Measurements from ENCODE around the gene VAMP4.
A peak's percentile ranks its signal among the peaks of the same experiment; 100 is the strongest.

The VAMP4 gene, protein sequence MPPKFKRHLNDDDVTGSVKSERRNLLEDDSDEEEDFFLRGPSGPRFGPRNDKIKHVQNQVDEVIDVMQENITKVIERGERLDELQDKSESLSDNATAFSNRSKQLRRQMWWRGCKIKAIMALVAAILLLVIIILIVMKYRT

DNA sequence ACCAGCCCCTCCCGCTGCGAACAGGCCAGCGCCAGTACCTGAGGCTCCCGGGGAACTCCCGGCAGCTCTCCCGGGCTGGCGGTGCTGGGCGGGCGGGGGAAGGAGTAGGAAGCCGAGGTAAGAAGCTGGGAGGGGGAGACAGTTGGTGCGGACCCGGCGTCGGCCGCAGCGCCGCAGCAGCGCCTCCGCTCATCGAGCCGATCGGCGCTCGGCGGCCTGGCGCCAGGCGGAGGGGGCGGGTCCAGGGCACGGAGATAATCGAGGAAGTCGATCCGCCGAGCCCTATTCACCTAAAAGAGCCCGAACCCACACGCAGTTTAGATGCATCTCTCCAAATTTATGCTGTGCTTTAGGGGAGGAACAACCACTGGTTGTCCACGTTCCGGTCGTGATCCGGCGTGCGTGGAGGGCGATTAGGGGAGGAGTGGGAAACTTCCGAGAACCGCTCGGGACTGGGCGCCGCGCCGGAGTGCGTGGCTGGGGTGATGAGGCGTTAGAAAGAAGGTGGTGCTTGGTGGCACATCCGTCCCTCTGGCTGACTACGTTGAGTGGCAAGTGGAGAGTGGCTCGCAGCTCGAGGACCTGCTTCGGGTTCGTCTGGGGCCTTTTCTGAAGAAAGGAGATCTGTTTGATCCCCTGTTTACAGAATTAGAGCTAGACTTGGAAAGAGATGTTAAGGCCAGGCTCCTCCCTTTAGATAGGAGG lies at the start of gene VAMP4:
Gene VAMP4 (minus strand): TSS at position 194 of the 705 bp plus-strand sequence. CDS start 3,651 bp downstream, outside the sequence.
- peak; percentile 86 for DNase-seq

DNA sequence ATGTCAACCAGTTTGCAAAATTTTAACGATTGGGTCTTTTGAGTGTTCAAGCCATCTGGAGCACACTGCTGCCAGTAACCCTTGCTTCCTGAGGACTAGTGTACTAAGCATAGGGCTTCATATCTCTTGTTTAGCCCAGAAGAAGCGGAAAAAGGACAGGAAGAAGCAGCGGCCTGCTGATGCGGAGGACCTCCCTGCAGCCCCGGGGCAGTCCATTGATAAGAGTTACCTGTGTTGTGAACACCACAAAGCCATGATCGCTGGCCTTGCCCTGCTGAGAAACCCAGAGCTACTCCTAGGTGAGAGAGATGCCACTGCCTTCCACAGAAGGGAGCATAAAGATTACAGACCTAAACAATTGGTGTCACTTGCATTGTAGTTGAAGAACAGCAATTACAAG lies 48.5 kb upstream of the VAMP4 start:
- DNase-seq, result no peak

DNA sequence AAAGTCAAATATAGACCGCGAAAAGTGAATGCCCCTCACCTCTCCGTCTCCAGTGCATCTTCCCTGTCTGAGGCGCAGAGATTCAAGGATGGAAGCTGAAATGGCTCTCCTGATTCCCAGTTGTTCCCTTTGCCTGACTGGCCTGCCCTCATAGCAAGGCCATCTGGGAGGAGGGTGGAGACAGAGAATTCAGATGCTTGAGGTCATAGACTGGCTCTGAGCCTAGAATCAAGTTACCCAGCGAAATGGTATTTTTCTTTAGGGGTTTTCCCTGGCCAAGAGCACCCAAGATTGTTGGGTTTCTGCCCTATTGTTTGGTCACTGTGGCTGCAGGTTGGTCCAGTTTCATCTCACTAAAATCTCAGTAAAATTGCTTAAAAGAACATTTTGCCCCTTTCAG lies 46.8 kb upstream of the VAMP4 start:
- no peak for DNase-seq

DNA sequence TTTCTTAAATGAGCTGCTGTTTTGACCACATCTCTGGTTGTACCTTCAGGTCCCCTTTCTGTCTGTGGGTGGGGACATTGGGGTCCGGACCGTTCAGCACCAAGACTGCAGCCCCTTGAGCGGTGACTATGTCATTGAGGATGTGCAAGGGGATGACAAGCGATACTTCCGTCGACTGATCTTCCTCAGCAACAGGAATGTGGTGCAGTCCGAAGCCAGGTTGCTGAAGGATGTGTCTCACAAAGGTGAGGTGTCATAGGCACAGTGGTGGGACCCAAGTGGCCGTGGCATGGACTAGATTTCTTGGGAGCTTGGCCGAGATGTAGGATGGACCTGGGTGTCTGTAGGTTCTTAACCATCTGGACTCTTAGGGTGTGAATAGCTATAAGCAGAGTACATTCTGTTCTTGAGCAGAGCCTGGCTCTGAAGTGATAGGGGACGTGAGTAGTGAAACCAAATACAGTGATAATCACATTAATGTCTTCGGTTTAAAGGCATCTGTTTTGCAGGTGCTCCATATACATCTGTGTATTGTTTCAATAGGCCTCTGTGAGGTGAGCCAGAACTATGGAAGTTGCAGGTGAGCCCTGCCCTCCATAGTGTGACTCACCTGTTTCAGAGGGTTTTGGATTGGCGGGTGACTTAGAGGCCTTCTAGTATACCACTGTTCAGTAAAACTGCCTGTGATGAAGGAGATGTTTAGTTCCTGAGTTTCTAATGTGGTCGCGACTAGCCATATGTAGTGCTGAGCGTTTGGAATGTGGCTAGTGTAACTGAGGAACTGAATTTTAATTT lies 46.0 kb upstream of the VAMP4 start:
- DNase-seq, result no peak

DNA sequence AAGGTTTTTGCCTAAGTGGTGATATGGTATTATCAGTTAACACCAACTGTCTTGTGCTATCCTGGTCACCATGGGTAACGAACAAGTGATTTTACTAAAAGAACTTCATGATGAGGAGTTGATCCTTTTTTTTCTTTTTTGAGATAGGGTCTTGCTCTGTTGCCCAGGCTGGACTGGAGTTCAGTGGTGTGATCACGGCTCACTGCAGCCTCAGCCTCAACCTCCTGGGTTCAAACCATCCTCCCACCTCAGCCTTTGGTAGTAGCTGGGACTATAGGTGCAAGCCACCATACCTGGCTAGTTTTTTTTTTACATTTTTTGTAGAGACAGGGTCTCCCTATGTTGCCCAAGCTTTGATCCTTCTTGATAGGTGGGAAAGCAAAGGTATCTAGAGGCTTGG lies 44.7 kb upstream of the VAMP4 start:
- no peak for DNase-seq

DNA sequence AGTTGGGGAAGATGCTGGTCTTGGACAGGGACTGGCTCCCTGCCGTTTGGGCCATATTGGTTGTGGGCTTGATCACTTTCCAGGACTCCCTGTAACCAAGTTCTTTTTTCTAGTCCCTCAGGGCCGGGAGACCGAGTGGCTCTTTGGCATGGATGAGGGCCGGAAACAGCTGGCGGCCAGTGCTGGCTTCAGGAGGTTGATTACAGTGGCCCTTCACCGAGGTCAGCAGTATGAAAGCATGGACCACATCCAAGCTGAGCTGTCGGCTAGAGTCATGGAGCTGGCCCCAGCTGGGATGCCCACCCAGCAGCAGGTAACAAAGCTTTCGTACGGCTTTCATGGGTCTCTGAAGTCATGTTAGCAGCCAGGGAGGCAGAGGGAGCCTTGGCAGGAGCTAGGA lies 43.9 kb upstream of the VAMP4 start:
- no peak for DNase-seq

DNA sequence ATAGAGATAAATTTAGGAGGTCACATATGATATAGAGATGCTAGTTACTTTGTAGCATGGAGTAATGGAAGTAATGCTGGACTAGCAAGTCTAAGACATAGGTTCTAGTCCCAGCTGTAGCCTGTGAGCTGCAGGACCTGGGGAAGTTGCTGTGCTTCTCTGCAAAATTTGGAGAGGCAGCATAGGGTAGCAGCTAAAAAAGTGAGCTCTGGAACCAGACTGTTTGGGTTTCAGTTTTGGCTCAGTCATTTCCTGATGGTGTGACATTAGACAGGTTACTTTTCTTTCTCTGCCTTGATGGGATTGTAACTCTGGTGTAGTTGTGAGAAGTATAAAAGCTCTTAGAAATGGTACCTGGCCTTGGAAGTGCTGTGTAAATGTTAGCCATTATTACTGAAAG lies 42.9 kb upstream of the VAMP4 start:
- no peak for DNase-seq

DNA sequence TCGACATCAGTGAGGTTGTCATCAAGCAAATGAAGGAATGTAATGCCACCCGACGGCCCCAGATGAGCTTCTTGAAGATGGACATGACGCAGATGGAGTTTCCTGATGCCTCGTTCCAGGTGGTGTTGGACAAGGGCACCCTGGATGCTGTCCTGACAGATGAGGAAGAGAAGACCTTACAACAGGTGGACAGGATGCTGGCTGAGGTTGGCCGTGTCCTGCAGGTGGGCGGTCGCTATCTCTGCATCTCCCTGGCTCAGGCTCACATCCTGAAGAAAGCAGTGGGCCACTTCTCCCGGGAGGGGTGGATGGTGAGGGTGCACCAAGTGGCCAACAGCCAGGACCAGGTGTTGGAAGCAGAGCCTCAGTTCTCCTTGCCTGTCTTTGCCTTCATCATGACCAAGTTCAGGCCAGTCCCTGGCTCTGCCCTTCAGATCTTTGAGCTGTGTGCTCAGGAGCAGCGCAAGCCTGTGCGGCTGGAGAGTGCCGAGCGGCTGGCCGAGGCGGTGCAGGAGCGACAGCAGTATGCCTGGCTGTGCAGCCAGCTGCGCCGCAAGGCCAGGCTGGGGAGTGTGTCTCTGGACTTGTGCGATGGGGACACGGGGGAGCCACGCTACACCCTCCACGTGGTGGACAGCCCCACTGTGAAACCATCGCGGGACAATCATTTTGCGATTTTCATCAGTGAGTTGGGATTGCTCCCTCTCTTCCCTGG lies 42.1 kb upstream of the VAMP4 start:
- no peak for DNase-seq

DNA sequence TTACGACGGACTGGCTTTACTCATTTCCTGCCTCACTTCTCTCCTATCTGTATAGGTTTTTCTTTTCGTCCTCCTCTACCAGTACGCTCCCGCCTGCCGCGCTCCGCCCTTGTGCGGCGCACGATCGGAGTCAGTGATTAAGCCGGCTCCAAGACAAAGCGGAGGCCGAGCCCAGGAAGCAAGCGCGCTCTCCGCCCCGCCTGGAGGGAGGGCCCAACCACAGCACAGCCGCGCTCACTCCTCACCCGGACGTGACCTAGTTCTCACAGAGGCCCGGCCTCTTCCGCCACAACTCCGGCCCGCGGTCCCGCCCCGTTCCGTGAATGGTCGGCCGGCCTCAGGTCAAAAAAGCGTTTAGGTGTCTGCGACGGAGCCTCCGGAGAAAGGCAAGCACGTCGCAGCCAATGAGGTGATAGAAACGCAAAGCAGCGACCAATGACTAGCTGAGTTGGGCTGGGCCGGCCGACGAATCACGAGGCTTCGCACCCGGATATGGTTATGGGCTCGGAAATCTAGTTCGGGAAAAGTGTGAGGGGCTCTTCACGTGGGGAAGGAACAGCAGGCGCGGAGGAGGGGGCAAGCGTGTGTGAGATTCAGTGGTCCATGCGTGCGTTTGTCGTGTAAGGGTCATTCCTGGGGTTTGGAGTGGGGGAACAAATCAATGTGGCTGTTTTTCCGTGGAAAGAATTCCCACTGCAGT lies 39.5 kb upstream of the VAMP4 start, which contains the start of gene METTL13:
Gene METTL13 (plus strand): TSS at position 485 of the 700 bp plus-strand sequence. CDS start 308 bp downstream, outside the sequence.
- DNase-seq, result peak; percentile 98

DNA sequence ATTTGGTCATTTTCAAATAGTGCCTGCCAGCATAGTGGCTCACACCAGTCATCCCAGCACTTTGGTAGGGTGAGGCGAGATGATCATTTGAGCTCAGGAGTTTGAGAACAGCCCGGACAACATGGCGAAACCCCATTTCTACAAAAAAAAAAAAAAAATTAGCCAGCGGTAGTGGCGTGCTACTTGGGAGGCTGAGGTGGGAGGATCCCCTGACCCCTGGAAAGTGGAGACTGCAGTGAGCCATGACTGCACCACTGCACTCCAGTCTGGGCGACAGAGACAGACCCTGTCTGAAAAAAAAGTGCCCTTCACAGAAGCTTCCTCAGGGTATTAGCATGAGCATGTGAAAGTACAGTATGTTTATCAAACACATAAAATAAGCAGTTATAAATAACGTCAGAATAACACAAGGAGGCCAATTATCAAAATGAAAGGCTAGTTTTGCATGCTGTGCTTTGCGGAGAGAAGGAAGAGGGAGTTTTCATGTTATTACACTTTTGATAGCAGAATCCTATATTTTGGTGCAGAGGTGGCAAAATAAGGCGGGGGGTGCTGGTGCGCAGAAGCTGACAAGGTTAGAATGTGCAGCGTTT lies 38.8 kb upstream of the VAMP4 start:
- DNase-seq, result no peak

DNA sequence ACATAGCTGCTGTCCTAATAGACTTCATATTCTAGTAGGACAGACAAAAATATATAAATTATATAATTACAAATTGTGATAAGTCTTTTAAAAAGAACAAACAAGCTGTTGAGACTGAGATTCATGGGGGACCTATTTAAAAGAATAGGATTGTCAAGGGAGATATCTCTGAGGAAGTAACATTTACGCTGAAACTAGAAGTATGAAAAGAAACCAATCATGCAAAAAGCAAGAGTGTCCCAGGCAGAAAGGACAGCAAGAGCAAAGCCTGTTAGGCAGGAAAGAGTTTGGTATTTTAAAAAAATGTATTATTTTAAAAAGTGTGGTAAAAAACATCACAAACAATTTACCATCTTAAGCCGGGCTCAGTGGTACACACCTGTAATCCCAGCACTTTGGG lies 30.4 kb upstream of the VAMP4 start:
- no peak for DNase-seq

DNA sequence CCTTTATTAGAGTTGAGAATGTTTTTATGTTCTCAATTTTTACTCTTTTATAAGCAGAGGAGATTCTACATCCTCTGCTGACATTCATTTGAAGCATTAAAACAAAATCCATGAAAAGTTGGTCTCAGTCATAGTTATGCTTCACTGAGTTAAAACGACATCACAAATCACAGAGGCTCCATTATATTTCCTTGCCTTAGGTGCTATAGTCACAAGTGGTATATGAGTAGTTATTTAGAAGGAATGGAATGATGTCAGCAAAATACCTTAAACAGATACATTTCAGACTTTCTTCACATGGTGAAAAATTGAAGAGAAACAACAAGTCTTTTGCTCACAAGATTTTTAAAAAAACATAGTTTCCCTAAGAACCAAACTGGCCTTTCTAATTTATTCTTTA lies 27.9 kb upstream of the VAMP4 start:
- DNase-seq, result no peak

DNA sequence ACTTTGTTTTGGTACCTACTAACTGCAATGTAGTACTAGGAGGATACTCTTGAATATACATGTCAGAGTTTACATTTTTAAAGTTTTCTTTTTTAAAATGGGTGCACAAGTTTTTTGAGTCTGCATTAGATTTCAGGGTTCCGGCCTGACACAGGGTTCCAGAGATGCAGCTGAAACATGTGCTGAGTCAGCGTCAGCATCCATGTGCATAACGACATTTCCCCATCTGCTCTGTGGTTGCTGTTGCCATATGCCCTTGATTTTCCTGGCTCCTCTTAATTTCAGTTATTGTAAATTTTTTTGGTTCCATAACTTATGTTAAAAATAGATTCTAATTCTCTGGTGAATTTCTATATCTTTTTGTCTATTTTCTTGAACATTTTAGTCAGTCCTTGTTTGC lies 27.3 kb upstream of the VAMP4 start:
- DNase-seq, result no peak

DNA sequence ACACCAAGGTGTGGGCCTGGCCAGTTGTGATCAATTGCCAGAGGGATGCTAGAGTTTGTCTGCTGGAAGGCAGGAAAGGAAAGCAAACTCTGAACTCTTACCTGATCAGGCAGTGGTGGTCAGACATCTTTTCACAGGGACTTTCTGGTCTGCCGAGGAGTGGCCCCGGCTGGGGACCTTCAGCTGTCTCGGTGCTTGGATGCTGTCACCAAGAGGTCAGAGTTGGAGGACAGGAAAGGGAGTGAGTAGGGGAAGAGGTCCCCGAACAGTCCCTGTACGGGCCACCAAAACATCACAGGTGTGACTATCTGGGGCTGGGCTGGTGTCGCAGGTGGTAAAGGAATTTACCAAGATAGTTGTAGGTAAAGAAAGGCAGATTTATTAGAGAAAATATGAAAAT lies 21.9 kb upstream of the VAMP4 start:
- DNase-seq, result no peak

DNA sequence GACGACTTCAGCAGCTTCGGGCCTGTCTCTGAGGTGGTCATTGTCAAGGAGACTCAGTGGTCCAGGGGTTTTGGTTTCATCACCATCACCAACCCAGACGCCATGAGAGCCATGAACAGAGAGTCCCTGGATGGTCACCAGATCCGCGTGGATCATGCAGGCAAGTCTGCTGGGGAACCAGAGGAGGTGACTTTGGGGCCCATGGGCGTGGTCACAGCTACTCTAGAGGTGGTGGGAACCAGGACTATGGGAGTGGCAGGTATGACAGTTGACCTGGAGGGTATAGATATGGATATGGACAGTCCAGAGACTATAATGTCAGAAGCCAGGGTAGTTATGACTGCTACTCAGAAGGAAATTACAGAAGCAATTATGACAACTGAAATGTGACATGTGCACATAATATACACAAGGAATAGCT lies 20.3 kb upstream of the VAMP4 start:
- DNase-seq, result no peak

DNA sequence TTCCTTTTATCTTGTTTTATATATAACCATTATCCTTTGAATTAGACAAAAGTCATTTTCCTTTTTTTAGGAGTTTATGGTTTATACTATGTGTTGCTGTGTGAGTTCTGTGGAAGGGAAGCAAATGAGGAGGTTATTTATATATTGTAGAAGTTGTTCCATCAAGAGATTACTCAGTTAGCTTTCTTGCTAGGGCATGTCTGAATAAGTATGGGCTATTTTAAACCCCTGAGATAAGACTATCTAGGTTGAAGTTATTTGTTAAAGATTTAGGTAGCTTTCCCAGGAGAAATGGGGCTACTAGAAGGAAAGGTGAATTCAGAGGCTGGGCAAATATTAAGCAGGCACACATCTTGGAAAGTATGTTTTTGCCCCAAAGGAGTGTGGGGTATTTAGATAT lies 16.1 kb upstream of the VAMP4 start:
- no peak for DNase-seq

DNA sequence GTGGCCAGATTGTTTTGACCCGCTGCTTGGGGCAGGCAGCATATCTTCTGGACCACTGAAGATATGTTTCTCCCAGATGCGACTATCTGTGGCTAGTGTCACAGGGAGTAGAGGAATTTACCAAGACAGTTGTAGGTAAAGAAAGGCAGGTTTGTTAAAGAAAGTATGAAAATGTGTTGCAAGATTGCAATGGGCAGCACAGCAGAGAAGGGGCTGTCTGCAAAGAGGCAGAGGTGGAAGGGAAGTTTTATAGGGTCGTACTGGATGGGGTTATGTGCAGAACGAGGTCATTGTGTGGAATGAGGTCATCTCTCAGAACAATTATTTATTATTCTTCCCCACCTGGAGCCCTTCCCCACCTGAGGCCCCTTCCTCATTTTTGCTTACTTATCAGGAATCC lies 15.0 kb upstream of the VAMP4 start:
- no peak for DNase-seq

DNA sequence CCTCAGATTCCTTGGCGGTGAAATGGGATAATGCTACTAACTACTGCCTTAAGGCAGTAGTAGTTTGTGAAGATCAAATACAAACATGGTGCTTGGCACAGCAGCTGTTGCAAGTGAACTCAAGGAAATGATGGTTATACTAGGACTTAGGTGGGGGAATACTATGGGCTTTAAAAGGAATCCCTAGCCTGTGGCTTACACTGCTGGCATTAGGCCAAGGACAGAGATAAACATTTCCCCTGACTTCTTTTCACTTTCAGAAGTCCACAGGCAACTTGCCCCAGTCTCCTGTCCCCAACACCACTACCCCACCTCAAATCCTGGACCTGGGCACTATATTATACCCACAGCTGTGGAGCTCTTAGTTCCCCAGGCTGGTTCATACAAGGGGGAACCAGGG lies 13.1 kb upstream of the VAMP4 start:
- no peak for DNase-seq

DNA sequence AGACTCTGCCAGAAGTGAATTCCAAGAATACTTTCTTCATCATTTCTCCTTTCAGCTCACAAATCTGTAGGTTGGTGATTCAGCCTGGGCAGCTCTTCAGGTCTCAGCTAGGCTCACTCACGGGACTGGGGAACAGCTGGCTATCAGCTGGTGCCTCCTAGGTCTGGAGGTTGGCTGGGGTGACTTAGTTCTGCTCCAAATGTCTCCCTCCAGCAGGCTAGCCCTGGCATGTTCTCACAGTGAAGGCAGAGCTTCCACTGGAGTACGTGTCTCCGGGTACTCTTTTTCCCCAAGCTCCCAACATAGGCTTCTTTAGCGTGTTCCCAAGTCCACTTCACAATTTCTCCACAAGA lies 12.5 kb upstream of the VAMP4 start:
- no peak for DNase-seq

DNA sequence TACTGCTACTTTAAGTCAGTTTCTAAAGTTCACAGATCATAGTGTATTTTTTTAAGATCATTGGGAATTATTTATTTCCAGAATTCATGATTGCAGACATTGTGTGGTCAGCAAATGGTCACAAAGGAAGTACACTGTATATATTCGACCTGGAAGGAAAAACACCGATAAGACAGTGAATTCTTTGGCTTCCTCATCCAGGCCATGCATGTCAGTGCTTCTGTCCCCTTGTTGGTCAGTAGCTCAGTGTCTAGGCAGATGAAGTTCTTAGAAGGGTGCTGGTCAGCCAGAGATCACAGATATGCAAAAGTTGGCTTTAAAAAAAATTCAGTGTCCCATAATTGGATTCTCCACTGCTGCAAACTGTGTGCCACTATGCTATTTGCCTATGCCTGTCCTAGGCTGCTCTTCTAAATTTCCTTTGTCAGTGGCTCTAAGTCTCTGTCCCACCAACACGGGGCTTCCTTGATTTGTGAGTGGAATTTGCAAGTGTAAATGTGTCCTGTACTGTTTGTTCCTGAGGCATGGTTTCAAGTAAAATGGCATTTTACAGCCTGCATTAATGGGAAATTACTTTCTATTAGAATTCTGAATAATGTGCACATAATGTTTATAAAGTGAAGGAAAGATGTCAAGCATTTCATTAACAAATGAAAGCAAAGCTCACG lies 12.0 kb upstream of the VAMP4 start:
- DNase-seq, result no peak

DNA sequence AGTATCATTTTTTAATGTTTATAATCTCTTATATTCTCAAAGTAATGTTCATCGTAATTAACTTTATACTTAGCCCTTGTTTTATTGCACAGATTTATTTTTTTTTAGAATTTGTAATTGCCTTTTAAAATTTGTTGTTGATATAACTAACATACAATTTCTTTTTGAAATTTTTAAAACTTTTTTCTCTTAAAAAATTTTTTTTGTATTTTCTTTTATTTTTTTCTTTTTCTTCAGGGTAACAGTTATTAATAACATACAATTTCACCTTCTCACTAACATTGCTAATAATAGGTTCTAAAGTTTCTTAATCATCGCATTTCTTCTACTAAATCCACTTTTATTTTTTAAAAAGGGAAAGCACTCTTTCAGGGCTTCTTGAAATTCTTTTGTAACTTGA lies 11.3 kb upstream of the VAMP4 start:
- DNase-seq, result no peak

DNA sequence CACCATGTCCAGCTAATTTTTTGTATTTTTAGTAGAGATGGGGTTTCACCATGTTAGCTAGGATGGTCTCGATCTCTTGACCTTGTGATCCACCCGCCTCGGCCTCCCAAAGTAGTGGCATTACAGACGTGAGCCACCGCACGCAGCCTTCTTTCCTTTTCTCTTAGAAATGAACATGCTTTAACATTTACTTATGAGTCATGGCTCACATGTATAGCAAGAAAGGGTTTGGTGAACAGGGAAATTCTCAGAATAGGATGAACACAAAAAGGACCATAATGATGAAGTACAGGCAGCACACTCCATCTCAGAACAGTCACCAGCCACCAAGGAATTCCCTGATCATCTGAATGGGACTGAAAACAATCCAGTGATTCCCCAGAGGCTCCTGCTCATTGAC lies 9.4 kb upstream of the VAMP4 start:
- no peak for DNase-seq

Data from activated CD4-positive, alpha-beta T cell treated with anti-CD3 and anti-CD28 coated beads, Interleukin-2, amount 50 U/mL, for 1 hour (primary cell).